ENCODE data around the gene RASL12. TPM values are rescaled to one million over a fixed set of nuclear protein-coding genes. Genes with fewer than 3 reads are reported as not detected.

Gene RASL12
- total RNA-seq, 1 experiment from 2014 or later = 0.67 TPM

DNA sequence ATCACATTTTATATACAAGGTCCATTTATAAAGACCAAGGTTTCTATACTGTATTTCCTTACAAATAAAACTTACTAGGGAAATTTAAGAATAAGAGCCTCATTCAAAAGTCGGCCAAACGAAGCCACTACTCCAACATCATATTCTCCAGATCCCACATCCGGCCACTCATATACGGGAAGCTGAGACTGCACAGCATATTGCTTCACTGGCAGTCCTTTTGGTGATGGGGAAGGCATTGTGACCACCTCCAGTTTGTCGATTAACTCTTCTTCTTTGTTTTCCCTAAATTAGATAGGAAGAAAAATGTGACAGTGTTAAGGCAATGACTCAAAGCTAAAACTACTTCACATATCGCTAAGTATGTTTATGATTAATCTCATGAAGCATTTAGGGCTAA lies 41.0 kb downstream of the RASL12 start:
- CTCF ChIA-PET = interaction anchor here (0.6 to 0.7 kb wide), 2 partner anchors 28 to 52 kb away, joined by 4 to 5 read pairs; no protein-coding TSS in a partner anchor
- BruUV-seq (replicated peaks) = no TSS peak
- H3K9me3 ChIP-seq (ENCODE audit: control insufficient read depth, insufficient read depth, low read depth, low read length) = no peaks in the 10 kb centered on the region
- no peak for TF ChIP-seq REST (IDR thresholded peaks at IDR 0.05; ENCODE audit: insufficient read depth in 1 of 2, low read depth in 2 of 2, low read length in 1 of 2)
- no peak for TF ChIP-seq CTCF (IDR thresholded peaks at IDR 0.05)
- TF ChIP-seq SIN3A (IDR thresholded peaks at IDR 0.05; ENCODE audit: borderline replicate concordance, insufficient read depth, low read depth, low read length) = no peak
- TF ChIP-seq POLR2AphosphoS5 (IDR thresholded peaks at IDR 0.05; ENCODE audit: low read depth, low read length) = no peak
- TF ChIP-seq TCF7L2 (IDR thresholded peaks at IDR 0.05; ENCODE audit: low read depth, low read length) = no peak
- H3K27me3 ChIP-seq (ENCODE audit: control insufficient read depth, insufficient read depth, low read length) = no peaks in the 10 kb centered on the region
- H3K27ac ChIP-seq (ENCODE audit: low read length) = no peak overlapping the region
- in situ Hi-C loops (cut with HindIII; ENCODE audit: low pct_unique_long_range_greater_than_20kb, low sequenced_read_pairs) = no loop called here
- ATAC-seq = no peak
- intact Hi-C loops (cut with micrococcal nuclease; ENCODE audit: unreplicated experiment) = no loop called here
- DNase-seq (ENCODE audit: low read depth, low spot score) = no peak
- H3K4me1 ChIP-seq (ENCODE audit: control insufficient read depth, insufficient read depth, low read length) = peaks cover 9% of the 10 kb centered on the region
- POLR2A ChIA-PET = no interaction called here
- peaks cover 6% of the 10 kb centered on the region for H3K36me3 ChIP-seq (ENCODE audit: control insufficient read depth, insufficient read depth, low read length)
- H3K4me3 ChIP-seq (ENCODE audit: low read depth in 2 of 2, low read length in 2 of 2) = no peak overlapping the region

DNA sequence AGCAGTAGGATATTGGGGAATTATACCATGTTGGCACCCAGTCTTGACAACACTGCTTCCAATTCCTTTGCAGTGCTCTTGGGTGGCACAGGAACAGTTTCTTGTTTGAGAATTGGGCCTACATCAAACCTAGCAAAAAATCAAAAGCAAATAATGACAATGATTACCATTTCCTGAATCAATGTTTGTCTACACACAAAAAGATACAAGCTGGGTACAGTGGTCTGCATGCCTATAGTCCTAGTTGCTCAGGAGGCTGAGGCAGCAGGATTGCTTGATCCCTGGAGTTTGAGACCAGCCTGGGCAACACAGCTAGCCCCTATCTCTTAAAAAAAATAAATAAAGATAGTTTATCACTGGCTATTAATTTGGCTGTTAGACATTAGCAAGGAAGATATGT lies 46.3 kb downstream of the RASL12 start:
- H3K27ac ChIP-seq (ENCODE audit: low read length) = no peak overlapping the region
- ChIA-PET CTCF (no interaction called here), POLR2A (no interaction called here)
- TF ChIP-seq REST (IDR thresholded peaks at IDR 0.05; ENCODE audit: insufficient read depth in 1 of 2, low read depth in 2 of 2, low read length in 1 of 2) (no peak), SIN3A (IDR thresholded peaks at IDR 0.05; ENCODE audit: borderline replicate concordance, insufficient read depth, low read depth, low read length) (no peak), TCF7L2 (IDR thresholded peaks at IDR 0.05; ENCODE audit: low read depth, low read length) (no peak), CTCF (IDR thresholded peaks at IDR 0.05) (no peak), POLR2AphosphoS5 (IDR thresholded peaks at IDR 0.05; ENCODE audit: low read depth, low read length) (no peak)
- no peak for DNase-seq (ENCODE audit: low read depth, low spot score)
- in situ Hi-C loops (cut with HindIII; ENCODE audit: low pct_unique_long_range_greater_than_20kb, low sequenced_read_pairs) = no loop called here
- H3K36me3 ChIP-seq (ENCODE audit: control insufficient read depth, insufficient read depth, low read length) = peaks cover 3% of the 10 kb centered on the region
- H3K4me3 ChIP-seq (ENCODE audit: low read depth in 2 of 2, low read length in 2 of 2) = no peak overlapping the region
- intact Hi-C loops (cut with micrococcal nuclease; ENCODE audit: unreplicated experiment) = no loop called here
- BruUV-seq (replicated peaks) = no TSS peak
- H3K4me1 ChIP-seq (ENCODE audit: control insufficient read depth, insufficient read depth, low read length) = no peaks in the 10 kb centered on the region
- no peak for ATAC-seq
- no peaks in the 10 kb centered on the region for H3K9me3 ChIP-seq (ENCODE audit: control insufficient read depth, insufficient read depth, low read depth, low read length)
- H3K27me3 ChIP-seq (ENCODE audit: control insufficient read depth, insufficient read depth, low read length) = no peaks in the 10 kb centered on the region

Data from Panc1 (cell line).